Mucosa of descending colon (tissue), 3 donors: ENCODE results near the gene BEST3. TPM values are rescaled to one million over a fixed set of nuclear protein-coding genes. Genes with fewer than 3 reads are reported as not detected.
"Not testable (repeated sequence)": the region's sequence is repeated elsewhere in the genome, so short reads cannot be mapped to it uniquely, and the experiment has no call there.

Source experiments
- ATAC-seq: fragments of 200-7000 bp; cut with Tn5 transposase; one replicate; pipeline ENCODE4 v1.9.1; 2020; ENCODE audit warnings: mild to moderate bottlenecking, moderate library complexity
- DNase-seq, 3 donors: peaks; one replicate each; pipeline ENCODE4 v3.0.0-alpha.2; 2020
- H3K36me3 ChIP-seq: fragments of 200-600 bp; one replicate; pipeline ENCODE4 v1.8.0; 2021; ENCODE audit warnings: low read depth, mild to moderate bottlenecking
- H3K4me1 ChIP-seq: fragments of 200-600 bp; one replicate; pipeline ENCODE4 v1.8.0; 2021; ENCODE audit warnings: low read depth, mild to moderate bottlenecking
- H3K4me3 ChIP-seq: fragments of 200-600 bp; one replicate; pipeline ENCODE4 v1.8.0; 2021; ENCODE audit warnings: mild to moderate bottlenecking
- H3K9me3 ChIP-seq: fragments of 200-600 bp; one replicate; pipeline ENCODE4 v1.8.0; 2021; ENCODE audit warnings: mild to moderate bottlenecking
- intact Hi-C, 2 donors: fragments of 100-400 bp; cut with DNase I in 1 of 2; cut with micrococcal nuclease in 1 of 2; formaldehyde crosslinking; loops; one replicate each; pipeline versions ENCODE4 v1.11.0 to v1.11.1; 2022; cut with DNase I, micrococcal nuclease
- total RNA-seq, 3 donors: library from RNA; stranded (reverse); fragmentation: NEBNext Ultra II Directional in 2 of 3; extraction: Animal tissue kit (Norgen Biotek cat#: 25700) in 2 of 3; gene quantifications; one replicate each; pipeline versions ENCODE4 v1.2.1 to v1.2.4, GENCODE V29; 2021 to 2023
- TF ChIP-seq, protein P1 (sequence below): fragments of 200-600 bp; IDR thresholded peaks from one replicate; pipeline ENCODE4 v1.8.0; 2022; ENCODE audit warnings: antibody characterized with exemption, mild to moderate bottlenecking
- donor health status: DM: no; HTN: no; CAD: no; lungs with moderate emphysema.
- donor health status: DM: no; HTN: no; CAD: no.
- donor health status: DM: no; HTN: yes; CAD: no.

Gene BEST3
- total RNA-seq, 3 donors from 2014 or later = 0.09 to 0.27 TPM; not detected in 1

DNA sequence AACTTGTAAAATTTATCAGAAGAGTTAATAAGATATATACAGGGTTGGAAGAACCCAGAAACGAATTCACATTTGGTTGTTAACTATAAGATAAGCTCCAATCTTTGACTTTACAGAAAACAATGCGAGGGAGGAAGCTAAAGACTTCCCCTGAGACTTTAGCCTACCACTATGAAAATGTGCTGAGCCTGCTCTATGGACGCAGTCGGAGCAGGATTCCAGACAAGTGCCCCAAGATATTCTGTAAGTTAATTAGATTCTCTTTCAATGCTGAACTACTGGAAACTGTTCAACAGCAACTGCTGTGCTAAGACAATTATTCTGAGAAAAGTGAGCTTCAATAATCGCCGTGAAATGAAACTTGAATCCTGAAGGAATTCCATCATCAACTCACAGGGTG, 80.1 kb downstream of the BEST3 start:
- Histone ChIP-seq H3K4me3 (no peak overlapping the region), H3K4me1 (no peaks in the 10 kb centered on the region), H3K9me3 (no peaks in the 10 kb centered on the region), H3K36me3 (no peaks in the 10 kb centered on the region)
- ATAC-seq = no peak
- no peak for DNase-seq
- intact Hi-C loops = no loop called here
- TF ChIP-seq, protein P1, sequence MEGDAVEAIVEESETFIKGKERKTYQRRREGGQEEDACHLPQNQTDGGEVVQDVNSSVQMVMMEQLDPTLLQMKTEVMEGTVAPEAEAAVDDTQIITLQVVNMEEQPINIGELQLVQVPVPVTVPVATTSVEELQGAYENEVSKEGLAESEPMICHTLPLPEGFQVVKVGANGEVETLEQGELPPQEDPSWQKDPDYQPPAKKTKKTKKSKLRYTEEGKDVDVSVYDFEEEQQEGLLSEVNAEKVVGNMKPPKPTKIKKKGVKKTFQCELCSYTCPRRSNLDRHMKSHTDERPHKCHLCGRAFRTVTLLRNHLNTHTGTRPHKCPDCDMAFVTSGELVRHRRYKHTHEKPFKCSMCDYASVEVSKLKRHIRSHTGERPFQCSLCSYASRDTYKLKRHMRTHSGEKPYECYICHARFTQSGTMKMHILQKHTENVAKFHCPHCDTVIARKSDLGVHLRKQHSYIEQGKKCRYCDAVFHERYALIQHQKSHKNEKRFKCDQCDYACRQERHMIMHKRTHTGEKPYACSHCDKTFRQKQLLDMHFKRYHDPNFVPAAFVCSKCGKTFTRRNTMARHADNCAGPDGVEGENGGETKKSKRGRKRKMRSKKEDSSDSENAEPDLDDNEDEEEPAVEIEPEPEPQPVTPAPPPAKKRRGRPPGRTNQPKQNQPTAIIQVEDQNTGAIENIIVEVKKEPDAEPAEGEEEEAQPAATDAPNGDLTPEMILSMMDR = no peak

DNA sequence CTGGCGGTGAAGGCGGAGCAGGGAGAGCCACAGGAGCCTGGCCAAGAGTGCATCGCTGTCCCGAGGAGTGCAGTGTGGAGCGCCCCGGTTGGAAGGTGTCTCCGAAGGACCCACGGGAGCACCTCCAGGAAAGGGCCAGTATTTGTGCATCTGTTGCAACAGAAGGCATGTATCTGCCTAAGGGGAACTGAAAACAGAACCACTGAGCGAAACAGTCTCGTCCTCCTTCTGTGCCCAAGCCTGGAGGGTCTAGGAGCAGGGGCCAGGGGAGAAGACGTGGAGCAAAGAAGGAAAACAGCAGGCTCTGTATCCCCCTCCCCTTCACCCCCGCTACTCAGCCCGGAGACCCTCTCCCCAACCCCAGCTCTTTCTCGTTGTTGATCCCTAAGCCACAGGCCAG, 83.1 kb downstream of the BEST3 start:
- TF ChIP-seq, protein P1 = no peak
- Histone ChIP-seq H3K4me1 (no peaks in the 10 kb centered on the region), H3K36me3 (no peaks in the 10 kb centered on the region), H3K4me3 (no peak overlapping the region), H3K9me3 (no peaks in the 10 kb centered on the region)
- DNase-seq = no peak
- no peak for ATAC-seq
- intact Hi-C loops = no loop called here

DNA sequence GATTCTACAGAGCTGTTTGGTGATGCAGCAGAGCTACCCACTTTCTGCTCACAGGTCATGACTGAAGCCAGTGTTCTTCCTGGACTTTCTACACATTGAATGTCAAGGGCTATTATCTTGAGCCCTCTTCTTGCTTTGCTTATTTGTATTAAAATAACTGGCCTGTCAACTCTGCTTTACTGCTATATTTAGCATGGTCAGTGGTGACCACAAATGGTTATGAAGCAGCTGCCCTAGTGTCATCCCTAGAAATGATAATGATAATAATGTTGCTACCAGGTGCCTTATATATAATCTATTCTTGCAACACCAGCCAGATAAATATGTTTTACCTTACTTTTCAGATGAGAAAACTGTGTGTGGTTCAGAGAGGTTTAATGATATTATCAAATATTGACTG, 85.8 kb downstream of the BEST3 start:
- Histone ChIP-seq H3K9me3 (no peaks in the 10 kb centered on the region), H3K36me3 (no peaks in the 10 kb centered on the region), H3K4me1 (no peaks in the 10 kb centered on the region), H3K4me3 (no peak overlapping the region)
- DNase-seq (no peak), ATAC-seq (no peak)
- TF ChIP-seq, protein P1 = no peak
- intact Hi-C loops = no loop called here

DNA sequence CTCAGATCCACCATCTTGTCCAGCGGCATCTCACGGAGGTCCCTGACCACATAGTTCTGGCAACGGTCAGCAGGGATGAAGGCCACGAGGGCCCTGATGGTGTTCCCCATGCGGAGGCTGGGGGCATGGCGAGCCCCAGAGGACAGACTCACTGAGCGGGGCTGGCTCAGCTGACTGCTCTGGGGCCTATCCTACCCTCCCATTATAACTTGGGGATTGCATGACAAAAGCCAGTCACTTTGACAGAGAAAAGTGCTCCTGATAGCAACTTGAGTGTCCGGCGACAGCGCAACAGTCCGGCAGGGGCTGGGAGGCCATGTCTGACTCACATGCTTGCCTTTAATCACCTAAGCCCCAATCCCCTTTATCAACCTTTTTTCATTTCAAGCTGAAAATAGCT, 88.4 kb downstream of the BEST3 start, which contains the start of gene LRRC10:
TSS of gene LRRC10 (minus strand) at position 179 of the 400 bp plus-strand sequence. CDS start at position 110, 69 bp downstream.
- intact Hi-C loops = no loop called here
- no peak for ATAC-seq
- Histone ChIP-seq H3K4me3 (no peak within 1 kb of the TSS), H3K36me3 (no peaks in the 10 kb centered on the region), H3K9me3 (no peaks in the 10 kb centered on the region), H3K4me1 (no peaks in the 10 kb centered on the region)
- TF ChIP-seq, protein P1 = no peak
- DNase-seq = no peak

DNA sequence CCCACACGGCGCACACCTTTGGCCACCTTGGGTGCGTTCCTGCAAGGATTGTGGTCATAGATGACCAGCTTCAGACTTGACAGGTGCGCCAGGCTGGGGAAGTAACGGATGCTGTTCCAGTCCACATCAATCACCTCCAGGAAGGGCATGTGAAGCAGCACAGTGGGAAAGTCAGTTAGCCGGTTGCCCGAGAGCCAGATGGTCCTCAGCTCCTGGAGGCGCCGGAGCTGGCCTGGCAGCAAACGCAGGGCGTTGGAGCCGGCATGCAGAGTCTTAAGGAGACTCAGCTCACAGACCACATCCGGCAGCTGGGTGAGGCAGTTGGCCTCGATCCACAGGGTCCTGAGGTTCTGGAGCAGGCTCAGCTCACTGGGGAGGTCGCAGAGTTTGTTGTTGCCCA, 89.0 kb downstream of the BEST3 start:
- H3K36me3 ChIP-seq = no peaks in the 10 kb centered on the region
- ATAC-seq = no peak
- no peak for DNase-seq
- TF ChIP-seq, protein P1 = no peak
- no peaks in the 10 kb centered on the region for H3K4me1 ChIP-seq
- no peaks in the 10 kb centered on the region for H3K9me3 ChIP-seq
- intact Hi-C loops = no loop called here
- no peak overlapping the region for H3K4me3 ChIP-seq

DNA sequence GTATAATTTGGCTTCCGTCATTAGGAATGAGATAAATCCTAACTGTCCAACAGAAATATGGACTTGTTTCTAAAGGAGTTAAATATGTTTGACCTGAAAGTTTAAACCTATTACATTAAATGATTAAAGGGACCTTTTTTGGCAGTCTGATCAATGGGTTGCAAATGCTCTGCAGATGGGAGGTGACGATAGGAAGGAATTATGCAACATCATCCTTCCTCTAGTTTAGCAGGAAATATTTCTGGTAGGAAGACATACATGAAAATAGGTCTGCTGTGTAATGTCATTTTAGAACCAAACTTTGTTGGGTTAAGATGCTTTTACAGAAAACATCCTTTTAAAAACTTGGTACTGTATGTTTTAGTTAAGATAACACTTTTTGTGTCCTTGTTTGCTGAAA, 91.0 kb downstream of the BEST3 start:
- no peaks in the 10 kb centered on the region for H3K4me1 ChIP-seq
- no peak overlapping the region for H3K4me3 ChIP-seq
- TF ChIP-seq, protein P1 = no peak
- H3K36me3 ChIP-seq = no peaks in the 10 kb centered on the region
- DNase-seq (no peak), ATAC-seq (no peak)
- intact Hi-C loops = no loop called here
- H3K9me3 ChIP-seq = no peaks in the 10 kb centered on the region

DNA sequence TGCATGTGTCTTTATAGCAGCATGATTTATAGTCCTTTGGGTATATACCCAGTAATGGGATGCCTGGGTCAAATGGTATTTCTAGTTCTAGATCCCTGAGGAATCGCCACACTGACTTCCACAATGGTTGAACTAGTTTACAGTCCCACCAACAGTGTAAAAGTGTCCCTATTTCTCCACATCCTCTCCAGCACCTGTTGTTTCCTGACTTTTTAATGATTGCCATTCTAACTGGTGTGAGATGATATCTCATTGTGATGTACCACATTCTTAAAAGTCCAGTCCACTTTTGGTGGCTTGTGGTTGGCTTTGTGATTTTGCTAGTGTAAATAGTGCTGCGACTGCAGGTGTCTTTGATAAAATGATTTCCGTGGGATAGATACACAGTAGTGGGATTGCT, 94.8 kb downstream of the BEST3 start:
- H3K9me3 ChIP-seq, H3K4me1 ChIP-seq, H3K4me3 ChIP-seq, H3K36me3 ChIP-seq, ATAC-seq, DNase-seq, intact Hi-C loops: not testable (repeated sequence)
